Mesenteric fat pad (tissue), 1 donor: ENCODE data around the gene NFIC. TPM values are rescaled to one million over a fixed set of nuclear protein-coding genes. Genes with fewer than 3 reads are reported as not detected.
A peak's percentile ranks its signal among the peaks of the same experiment; 100 is the strongest.
"Not testable (repeated sequence)": the region's sequence is repeated elsewhere in the genome, so short reads cannot be mapped to it uniquely, and the experiment has no call there.

Experiments
- DNase-seq: peaks from one replicate; pipeline ENCODE4 v3.0.0-alpha.2; 2020; ENCODE audit warnings: low spot score
- total RNA-seq: library from RNA; stranded (reverse); fragmentation: NEBNext Ultra II Directional; extraction: Animal tissue kit (Norgen Biotek cat#: 25700); gene quantifications from one replicate; pipeline ENCODE4 v1.2.1, GENCODE V29; 2021
- donor health status: DM: yes; HTN: yes; CAD: no.

Gene NFIC
- total RNA-seq, 1 donor from 2014 or later: 207 TPM

- DNase-seq: no peak
These were observed 4.6 kb downstream of the NFIC start for GRCh38 chr19:3370728-3371591.

DNA sequence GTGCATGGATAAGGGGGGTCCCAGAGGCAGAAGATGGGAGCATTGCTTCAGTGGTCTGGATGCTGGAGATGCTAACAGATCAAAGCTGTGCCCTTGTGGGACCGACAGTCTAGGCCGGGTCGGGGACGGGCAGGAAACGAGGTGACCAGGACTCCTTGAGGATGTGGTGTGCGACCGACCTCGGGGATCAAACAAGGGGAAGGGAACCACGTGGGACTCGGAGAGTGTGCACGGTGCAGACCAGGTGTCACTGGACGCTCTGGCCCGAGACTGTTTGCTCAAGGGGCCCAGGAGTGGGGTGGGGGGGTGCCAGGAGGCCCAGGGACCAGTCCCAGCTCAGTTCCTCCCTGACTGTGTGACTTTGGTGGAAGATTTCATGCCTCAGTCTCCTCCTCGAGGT, 6.0 kb downstream of the NFIC start:
- DNase-seq: no peak

DNA sequence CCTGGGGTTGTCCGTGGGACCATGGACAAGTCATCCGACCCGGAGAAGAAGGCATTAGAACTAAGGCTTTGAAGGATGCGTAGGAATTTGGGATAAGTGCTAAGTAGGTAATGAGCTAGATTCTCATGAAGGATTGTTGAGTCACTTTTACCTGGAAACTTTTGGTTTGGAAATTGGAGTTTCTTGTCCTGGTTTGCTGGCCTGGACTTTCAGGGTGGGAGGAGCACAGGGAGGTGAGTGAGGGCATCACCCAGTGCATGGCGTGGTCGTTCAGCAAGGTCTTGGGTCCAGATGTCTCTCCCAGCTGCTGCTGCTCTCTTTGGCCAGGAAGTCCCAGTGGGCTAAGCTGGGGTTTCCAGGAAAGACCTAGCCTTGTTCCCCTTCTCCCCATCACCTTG, 7.6 kb downstream of the NFIC start:
- DNase-seq: no peak

DNA sequence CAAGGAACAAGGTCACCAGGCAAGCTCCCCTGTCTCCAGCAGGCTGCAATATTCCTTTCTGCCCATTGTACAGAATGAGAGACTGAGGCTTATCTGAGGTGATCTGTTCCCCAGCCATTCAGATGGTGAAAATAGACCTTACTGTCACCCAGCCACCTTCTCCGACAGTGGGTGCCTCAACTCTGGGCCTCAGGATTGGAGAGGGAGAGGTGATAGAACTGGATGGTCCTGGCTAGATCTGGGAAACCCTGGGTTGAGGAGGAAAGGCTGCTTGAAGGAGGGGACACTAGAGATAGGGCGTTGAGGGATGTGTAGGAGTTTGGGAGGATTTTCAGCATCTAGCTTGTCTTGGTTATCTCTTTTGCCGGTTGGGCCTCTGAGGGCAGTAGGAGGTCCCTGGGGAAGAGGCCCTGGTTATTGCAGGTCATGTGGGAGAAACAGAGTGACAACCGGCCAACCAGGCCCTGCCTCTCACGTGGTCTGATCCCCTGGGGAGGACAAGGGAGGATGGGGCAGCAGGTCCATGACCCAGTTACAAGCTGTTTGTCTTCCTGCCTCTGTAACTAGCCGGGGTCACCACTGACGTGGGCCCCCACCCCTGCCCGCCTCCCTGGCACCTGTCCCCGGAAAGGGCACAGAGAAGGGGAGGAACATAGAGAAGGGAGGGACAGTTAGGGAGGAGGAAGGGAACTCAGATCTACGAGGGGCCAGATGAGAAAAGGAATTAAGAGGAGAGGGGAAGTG, 8.2 kb downstream of the NFIC start:
- DNase-seq: no peak

GRCh38 chr19:3375221-3376090, 9.1 kb downstream of the NFIC start:
- peak; percentile 95 for DNase-seq

DNA sequence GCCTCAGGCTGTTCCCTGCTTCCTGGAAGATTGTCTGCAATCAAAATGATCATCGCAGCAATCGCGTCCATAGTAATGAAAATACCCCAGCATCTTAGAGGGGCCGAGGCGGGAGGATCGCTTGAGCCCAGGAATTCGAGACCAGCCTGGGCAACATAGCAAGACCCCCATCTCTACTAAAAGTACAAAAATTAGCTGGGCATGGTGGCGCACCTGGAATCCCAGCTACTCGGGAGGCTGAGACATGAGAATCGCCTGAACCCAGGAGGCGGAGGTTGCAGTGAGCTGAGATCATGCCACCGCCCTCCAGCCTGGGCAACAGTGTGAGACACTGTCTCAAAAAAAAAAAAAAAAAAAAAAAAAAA, 9.7 kb downstream of the NFIC start:
- DNase-seq: not testable (repeated sequence)

DNA sequence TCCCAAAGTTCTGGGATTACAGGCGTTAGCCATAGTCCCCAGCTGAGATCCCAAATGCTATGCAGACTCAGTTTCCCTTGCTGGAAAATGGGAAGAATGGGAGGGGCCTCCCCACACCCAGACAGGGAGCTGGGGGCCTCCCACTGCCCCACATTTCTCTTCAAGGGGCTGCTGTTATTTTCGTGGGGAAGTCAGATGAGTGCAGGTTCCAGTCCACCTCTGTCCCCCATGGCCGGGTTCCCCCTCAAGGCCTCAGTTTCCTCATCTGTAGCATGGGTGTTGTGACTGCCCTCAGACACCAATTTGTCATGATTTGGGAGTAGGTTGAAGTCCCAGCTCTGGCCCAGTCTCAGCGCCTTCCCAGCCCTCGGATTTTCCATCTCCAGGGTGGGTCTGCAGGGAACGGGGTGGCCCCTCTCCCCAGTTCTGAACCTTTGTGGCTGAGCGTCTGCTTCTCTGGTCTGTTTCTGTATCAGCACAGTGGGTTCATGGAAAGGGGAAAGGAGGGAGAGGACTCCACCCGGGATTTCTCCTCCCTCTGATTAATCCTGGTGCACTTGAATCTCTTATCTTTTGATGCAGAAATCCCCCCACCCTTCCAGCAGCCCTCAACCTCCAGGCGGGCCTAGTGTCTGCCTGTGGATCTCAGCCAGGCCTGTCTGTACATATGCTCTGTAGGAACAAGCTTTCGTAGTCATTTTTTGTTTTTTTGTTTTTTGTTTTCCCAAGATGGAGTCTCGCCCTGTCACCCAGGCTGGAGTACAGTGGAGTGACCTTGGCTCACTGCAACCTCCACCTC, 12.2 kb downstream of the NFIC start:
- DNase-seq: no peak

DNA sequence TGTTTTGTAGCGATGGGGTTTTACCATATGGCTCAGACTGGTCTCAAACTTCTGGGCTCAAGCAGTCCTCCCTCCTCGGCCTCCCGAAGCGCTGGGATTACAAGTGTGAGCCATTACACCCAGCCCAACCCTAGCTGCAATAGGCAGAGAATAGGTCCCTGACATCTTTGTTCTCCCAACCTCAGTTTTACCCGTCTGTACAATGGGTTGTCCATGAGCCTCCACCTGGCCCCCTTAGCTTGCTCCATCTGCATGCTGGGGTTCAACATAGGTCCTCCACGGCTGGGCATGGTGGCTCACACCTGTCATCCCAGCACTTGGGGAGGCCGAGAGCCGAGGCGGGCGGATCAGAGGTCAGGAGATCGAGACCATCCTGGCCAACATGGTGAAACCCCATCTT, 14.4 kb downstream of the NFIC start:
- no peak for DNase-seq

- DNase-seq: no peak
These were observed 15.5 kb downstream of the NFIC start for GRCh38 chr19:3381701-3382372.

DNA sequence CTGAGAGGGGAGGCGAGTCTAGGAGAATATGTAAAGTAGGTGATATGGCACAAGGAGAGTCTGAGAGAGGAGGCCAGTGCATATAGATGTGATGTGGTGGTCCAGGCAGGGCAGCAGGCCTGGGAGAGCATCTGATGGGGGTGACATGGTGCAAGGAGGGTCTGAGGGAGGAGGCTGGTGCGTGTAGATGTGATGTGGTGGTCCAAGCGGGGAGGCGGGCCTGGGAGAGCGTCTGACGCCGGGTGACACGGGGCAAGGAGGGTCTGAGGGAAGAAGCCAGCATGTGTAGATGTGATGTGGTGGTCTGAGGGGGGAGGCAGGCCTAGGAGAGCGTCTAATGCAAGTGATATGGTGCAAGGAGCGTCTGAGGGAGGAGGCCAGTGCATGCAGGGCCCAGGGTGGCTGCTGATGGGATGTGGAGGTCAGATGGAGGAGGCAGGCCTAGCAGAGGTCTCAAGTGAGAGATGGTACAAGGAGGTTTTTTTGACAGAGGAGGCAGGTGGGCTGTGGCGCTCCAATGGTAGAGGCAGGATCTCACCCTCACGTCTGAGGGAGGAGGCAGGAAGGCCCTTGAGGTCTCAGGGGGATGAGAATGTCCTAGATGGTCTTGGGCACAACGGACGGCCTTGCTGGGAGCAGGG, 16.2 kb downstream of the NFIC start:
- no peak for DNase-seq

GRCh38 chr19:3383121-3383722, 16.8 kb downstream of the NFIC start:
- no peak for DNase-seq

- no peak for DNase-seq
These were observed 20.3 kb downstream of the NFIC start for GRCh38 chr19:3386447-3387234.

- peak; percentile 94 for DNase-seq
These were observed 21.5 kb downstream of the NFIC start for GRCh38 chr19:3387645-3388589.

DNA sequence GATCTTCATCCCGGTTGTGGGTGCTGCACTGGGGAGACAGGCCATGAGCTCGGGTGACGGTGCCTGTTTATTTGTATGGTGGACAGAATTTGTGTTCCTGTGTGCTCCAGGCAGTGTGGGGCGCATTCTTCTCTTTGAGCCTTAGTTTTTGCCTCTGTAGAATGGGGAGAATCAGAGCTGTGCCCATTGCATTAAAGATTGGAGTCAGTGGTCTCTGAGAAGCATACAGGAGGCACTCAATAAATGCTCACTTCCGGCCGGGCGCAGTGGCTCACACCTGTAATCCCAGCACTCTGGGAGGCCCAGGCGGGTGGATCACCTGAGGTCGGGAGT, 23.0 kb downstream of the NFIC start:
- no peak for DNase-seq

GRCh38 chr19:3389876-3390371, 23.5 kb downstream of the NFIC start:
- DNase-seq: no peak

GRCh38 chr19:3391911-3392310, 25.5 kb downstream of the NFIC start:
- not testable (repeated sequence) for DNase-seq

GRCh38 chr19:3392480-3392879, 26.1 kb downstream of the NFIC start:
- no peak for DNase-seq
